ENCODE results near the gene RGL1.

- TF ChIP-seq EP300 (IDR thresholded peaks at IDR 0.05) (no peak), POLR2A (IDR thresholded peaks at IDR 0.05) (no peak), CTCF (IDR thresholded peaks at IDR 0.05) (no peak)
These were observed at the start of gene RGL1 for GRCh38 chr1:183804916-183805841.
